SK-N-SH treated with all-trans-retinoic acid at 6 μM for 48 hours (cell line): Measurements from ENCODE around the gene GABARAP.

Source experiments
- ATAC-seq: fragments of 200-7000 bp; cut with Tn5 transposase; 3 replicates; pipeline ENCODE4 v1.9.1; 2020; ENCODE audit warnings: mild to moderate bottlenecking, moderate library complexity
- ARNTL ChIP-seq: fragments of 450-650 bp; formaldehyde crosslinking; IDR thresholded peaks from 2 replicates; pipeline ENCODE4 v1.5.0; 2020; ENCODE audit warnings: low read depth, mild to moderate bottlenecking, moderate library complexity, borderline replicate concordance
- BACH2 ChIP-seq: fragments of 250-450 bp; sonication (Bioruptor Pico); IDR thresholded peaks from 2 replicates; pipeline ENCODE4 v1.9.0; 2021; ENCODE audit warnings: mild to moderate bottlenecking, borderline replicate concordance
- CREB5 ChIP-seq: fragments of 250-450 bp; sonication (Bioruptor Pico); IDR thresholded peaks from 2 replicates; pipeline ENCODE4 v1.5.1; 2020; ENCODE audit warnings: low read depth, mild to moderate bottlenecking, moderate library complexity
- CSRNP3 ChIP-seq: fragments of 250-450 bp; sonication (Bioruptor Pico); IDR thresholded peaks from 2 replicates; pipeline ENCODE4 v1.5.1; 2021; ENCODE audit warnings: mild to moderate bottlenecking, moderate library complexity
- ESRRG ChIP-seq: fragments of 250-450 bp; sonication (Bioruptor Pico); IDR thresholded peaks from 2 replicates; pipeline ENCODE4 v1.6.1; 2021; ENCODE audit warnings: mild to moderate bottlenecking
- GLIS3 ChIP-seq: fragments of 250-450 bp; sonication (Bioruptor Pico); IDR thresholded peaks from 2 replicates; pipeline ENCODE4 v1.5.0; 2020; ENCODE audit warnings: mild to moderate bottlenecking, moderate library complexity
- ISL1 ChIP-seq: fragments of 250-450 bp; sonication (Bioruptor Pico); IDR thresholded peaks from 2 replicates; pipeline ENCODE4 v2.1.2; 2022; ENCODE audit warnings: mild to moderate bottlenecking, moderate library complexity
- PATZ1 ChIP-seq: fragments of 250-450 bp; sonication (Bioruptor Pico); IDR thresholded peaks from 2 replicates; pipeline ENCODE4 v1.8.0; 2020; ENCODE audit warnings: mild to moderate bottlenecking, moderate library complexity, borderline replicate concordance
- POU6F1 ChIP-seq: fragments of 250-450 bp; sonication (Bioruptor Pico); IDR thresholded peaks from 2 replicates; pipeline ENCODE4 v1.8.0; 2021; ENCODE audit warnings: low read depth, mild to moderate bottlenecking, moderate library complexity, borderline replicate concordance
- PPARA ChIP-seq: fragments of 250-450 bp; sonication (Bioruptor Pico); IDR thresholded peaks from 2 replicates; pipeline ENCODE4 v1.5.0; 2020; ENCODE audit warnings: mild to moderate bottlenecking, borderline replicate concordance
- RARB ChIP-seq: fragments of 250-450 bp; sonication (Bioruptor Pico); IDR thresholded peaks from 2 replicates; pipeline ENCODE4 v1.8.0; 2021; ENCODE audit warnings: mild to moderate bottlenecking, moderate library complexity
- TCF4 ChIP-seq: fragments of 250-450 bp; sonication (Bioruptor Pico); IDR thresholded peaks from 2 replicates; pipeline ENCODE4 v1.8.0; 2021; ENCODE audit warnings: mild to moderate bottlenecking, moderate library complexity, borderline replicate concordance
- TOX ChIP-seq: fragments of 250-450 bp; sonication (Bioruptor Pico); IDR thresholded peaks from 2 replicates; pipeline ENCODE4 v1.8.0; 2021; ENCODE audit warnings: mild to moderate bottlenecking, moderate library complexity, borderline replicate concordance
- TSHZ2 ChIP-seq: fragments of 250-450 bp; sonication (Bioruptor Pico); IDR thresholded peaks from 2 replicates; pipeline ENCODE4 v1.5.0; 2020; ENCODE audit warnings: mild to moderate bottlenecking, moderate library complexity
- ZC3H10 ChIP-seq: fragments of 250-450 bp; sonication (Bioruptor Pico); IDR thresholded peaks from 2 replicates; pipeline ENCODE4 v1.5.1; 2021; ENCODE audit warnings: mild to moderate bottlenecking, moderate library complexity
- ZFP3 ChIP-seq: fragments of 250-450 bp; sonication (Bioruptor Pico); IDR thresholded peaks from 2 replicates; pipeline ENCODE4 v1.5.0; 2020; ENCODE audit warnings: mild to moderate bottlenecking, moderate library complexity
- ZFP30 ChIP-seq: fragments of 450-650 bp; formaldehyde crosslinking; IDR thresholded peaks from 2 replicates; pipeline ENCODE4 v1.5.0; 2022; ENCODE audit warnings: mild to moderate bottlenecking, moderate library complexity
- ZNF565 ChIP-seq: fragments of 450-650 bp; formaldehyde crosslinking; conservative IDR thresholded peaks from 2 replicates; pipeline ENCODE4 v1.5.0; 2020; ENCODE audit warnings: low read depth, mild to moderate bottlenecking, moderate library complexity
- ZNF8 ChIP-seq: fragments of 450-650 bp; formaldehyde crosslinking; IDR thresholded peaks from 2 replicates; pipeline ENCODE4 v1.5.0; 2020; ENCODE audit warnings: mild to moderate bottlenecking, moderate library complexity

GABARAP gene

GRCh38 chr17:7226721-7227710 is 15.2 kb downstream of the GABARAP start (continued):
- no peak for TF ChIP-seq PATZ1 (CRISPR knock-in tag)

- no peak for ATAC-seq
- TF ChIP-seq ZC3H10 (CRISPR knock-in tag) (no peak), ESRRG (CRISPR knock-in tag) (no peak), ARNTL (CRISPR knock-in tag) (no peak), CSRNP3 (CRISPR knock-in tag) (no peak), RARB (CRISPR knock-in tag) (no peak), CREB5 (CRISPR knock-in tag) (no peak), TOX (CRISPR knock-in tag) (no peak), PATZ1 (CRISPR knock-in tag) (no peak), BACH2 (no peak), GLIS3 (CRISPR knock-in tag) (no peak), TSHZ2 (no peak), ZFP3 (CRISPR knock-in tag) (no peak), POU6F1 (no peak), ZNF565 (no peak), TCF4 (CRISPR knock-in tag) (no peak), ZNF8 (CRISPR knock-in tag) (no peak), ZFP30 (CRISPR knock-in tag) (no peak), PPARA (no peak), ISL1 (CRISPR knock-in tag) (no peak)
These were observed 16.4 kb downstream of the GABARAP start for GRCh38 chr17:7225711-7226331.
